Sigmoid colon (tissue), 4 donors: ENCODE measurements around the gene OAS1.

Source experiments
- EP300 ChIP-seq, 4 donors: sonication (generic); formaldehyde crosslinking; IDR thresholded peaks; one replicate each; pipeline ENCODE4 v1.6.1; 2017; ENCODE audit warnings: antibody characterized with exemption in 4 of 4
- POLR2A ChIP-seq, 2 donors: fragments of 450-650 bp; IDR thresholded peaks; one replicate each; pipeline ENCODE4 v1.6.1; 2016; ENCODE audit warnings: antibody characterized with exemption in 2 of 2, mild to moderate bottlenecking in 2 of 2, moderate library complexity in 2 of 2
- TF ChIP-seq, protein P1 (sequence below), 4 experiments: fragments of 450-650 bp in 3 of 4; fragments of 200-600 bp in 1 of 4; IDR thresholded peaks; one replicate each; pipeline ENCODE4 v1.5.1; 2016 to 2019; ENCODE audit warnings: antibody characterized with exemption in 4 of 4, mild to moderate bottlenecking in 3 of 4, moderate library complexity in 2 of 4

- TF ChIP-seq POLR2A (IDR thresholded peaks at IDR 0.05) (no peak), EP300 (IDR thresholded peaks at IDR 0.05) (no peak)
- TF ChIP-seq, protein P1, sequence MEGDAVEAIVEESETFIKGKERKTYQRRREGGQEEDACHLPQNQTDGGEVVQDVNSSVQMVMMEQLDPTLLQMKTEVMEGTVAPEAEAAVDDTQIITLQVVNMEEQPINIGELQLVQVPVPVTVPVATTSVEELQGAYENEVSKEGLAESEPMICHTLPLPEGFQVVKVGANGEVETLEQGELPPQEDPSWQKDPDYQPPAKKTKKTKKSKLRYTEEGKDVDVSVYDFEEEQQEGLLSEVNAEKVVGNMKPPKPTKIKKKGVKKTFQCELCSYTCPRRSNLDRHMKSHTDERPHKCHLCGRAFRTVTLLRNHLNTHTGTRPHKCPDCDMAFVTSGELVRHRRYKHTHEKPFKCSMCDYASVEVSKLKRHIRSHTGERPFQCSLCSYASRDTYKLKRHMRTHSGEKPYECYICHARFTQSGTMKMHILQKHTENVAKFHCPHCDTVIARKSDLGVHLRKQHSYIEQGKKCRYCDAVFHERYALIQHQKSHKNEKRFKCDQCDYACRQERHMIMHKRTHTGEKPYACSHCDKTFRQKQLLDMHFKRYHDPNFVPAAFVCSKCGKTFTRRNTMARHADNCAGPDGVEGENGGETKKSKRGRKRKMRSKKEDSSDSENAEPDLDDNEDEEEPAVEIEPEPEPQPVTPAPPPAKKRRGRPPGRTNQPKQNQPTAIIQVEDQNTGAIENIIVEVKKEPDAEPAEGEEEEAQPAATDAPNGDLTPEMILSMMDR (IDR thresholded peaks at IDR 0.05): no peak
These were observed 12.4 kb downstream of the OAS1 start for GRCh38 chr12:112919121-112919520.
